Stomach smooth muscle (tissue), 2 donors: ENCODE measurements around the gene TSR3.

ENCODE experiments used
- H3K27ac ChIP-seq: one replicate; pipeline ENCODE4 v1.7.0; 2013; ENCODE audit warnings: mild to moderate bottlenecking, low read length, inconsistent platforms
- H3K27me3 ChIP-seq, 2 donors: one replicate each; pipeline ENCODE4 v1.7.0; 2013; ENCODE audit warnings: low read length in 2 of 2; ENCODE audit not compliant: insufficient read depth in 2 of 2, control insufficient read depth in 1 of 2
- H3K36me3 ChIP-seq, 2 donors: one replicate each; pipeline ENCODE4 v1.7.0; 2013; ENCODE audit warnings: low read length in 2 of 2; ENCODE audit not compliant: control insufficient read depth in 2 of 2, insufficient read depth in 2 of 2
- H3K4me1 ChIP-seq: one replicate; pipeline ENCODE4 v1.7.0; 2013; ENCODE audit warnings: low read length; ENCODE audit not compliant: control insufficient read depth, insufficient read depth
- H3K4me3 ChIP-seq, 2 donors: one replicate each; pipeline ENCODE4 v1.7.0; 2013; ENCODE audit warnings: low read length in 2 of 2
- H3K9ac ChIP-seq, 2 donors: one replicate each; pipeline ENCODE4 v1.7.0; 2013; ENCODE audit warnings: low read length in 2 of 2, mild to moderate bottlenecking in 1 of 2
- H3K9me3 ChIP-seq, 2 donors: one replicate each; pipeline ENCODE4 v1.7.0; 2013; ENCODE audit warnings: low read length in 2 of 2; ENCODE audit not compliant: control insufficient read depth in 2 of 2
- donor health status: healthy.
- donor health status: Pancreatic carcinoma.

The TSR3 gene

GRCh38 chr16:1343428-1344242 is 8.0 kb downstream of the TSR3 start:
- peaks cover 11% of the 10 kb centered on the region for H3K4me1 ChIP-seq
- no peaks in the 10 kb centered on the region for H3K36me3 ChIP-seq
- H3K9ac ChIP-seq = no peak overlapping the region
- H3K4me3 ChIP-seq = no peak overlapping the region
- H3K9me3 ChIP-seq = no peaks in the 10 kb centered on the region
- no peak overlapping the region for H3K27ac ChIP-seq
- H3K27me3 ChIP-seq = peaks cover 0 to 2% of the 10 kb centered on the region in 2 donors

- no peak overlapping the region for H3K4me3 ChIP-seq
- H3K27ac ChIP-seq = no peak overlapping the region
Measured at GRCh38 chr16:1342526-1343427, 8.9 kb downstream of the TSR3 start.

DNA sequence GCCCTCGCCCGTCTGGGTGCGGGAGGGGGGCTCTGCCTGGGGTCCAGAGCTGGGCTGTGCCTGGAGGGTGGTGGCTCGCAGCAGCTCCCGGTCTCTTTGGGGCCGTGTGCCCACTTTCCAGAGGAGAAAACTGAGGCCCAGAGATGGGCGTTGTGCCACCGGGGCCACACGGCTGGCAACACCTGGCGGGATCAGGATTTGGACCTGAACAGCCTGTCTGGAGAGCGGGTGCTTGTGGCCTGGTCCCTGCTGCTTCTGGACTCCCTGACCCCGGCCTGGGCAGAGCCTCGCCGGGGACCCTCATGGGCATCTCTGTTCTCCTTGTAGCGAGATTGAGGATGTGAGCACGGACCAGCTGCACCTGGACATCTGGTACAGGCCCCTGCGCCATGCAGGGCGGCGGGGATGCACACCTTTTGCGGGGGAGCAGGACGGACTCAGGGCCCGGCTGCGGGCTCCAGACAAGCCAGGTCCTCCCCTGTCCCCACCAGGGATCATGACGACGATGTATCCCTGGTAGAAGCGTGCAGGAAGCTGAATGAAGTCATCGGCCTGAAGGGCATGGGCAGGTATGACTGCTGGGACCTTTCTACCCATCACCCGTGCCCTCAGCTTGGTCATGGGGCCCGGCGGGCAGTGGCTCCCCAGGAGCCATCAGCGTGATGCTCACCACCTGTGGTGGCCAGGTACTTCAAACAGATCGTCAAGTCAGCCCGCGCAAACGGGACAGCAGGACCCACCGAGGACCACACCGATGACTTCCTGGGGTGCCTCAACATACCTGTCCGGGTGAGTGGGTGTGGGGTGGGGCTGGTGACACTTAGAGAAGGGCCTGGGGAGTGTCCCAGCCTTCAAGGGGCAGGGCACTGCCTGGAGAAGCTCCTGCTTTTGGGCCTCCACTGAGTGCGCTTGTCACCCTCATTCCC is 9.9 kb downstream of the TSR3 start:
- H3K27me3 ChIP-seq = peaks cover 0 to 2% of the 10 kb centered on the region in 2 donors
- no peaks in the 10 kb centered on the region for H3K9me3 ChIP-seq
- peaks cover 11% of the 10 kb centered on the region for H3K4me1 ChIP-seq
- no peak overlapping the region for H3K27ac ChIP-seq
- no peaks in the 10 kb centered on the region for H3K36me3 ChIP-seq
- H3K4me3 ChIP-seq = no peak overlapping the region
- H3K9ac ChIP-seq = no peak overlapping the region

More at GRCh38 chr16:1342526-1343427, 8.9 kb downstream of the TSR3 start:
- Histone ChIP-seq H3K9ac (no peak overlapping the region), H3K27me3 (peaks cover 0 to 2% of the 10 kb centered on the region in 2 donors), H3K4me1 (peaks cover 11% of the 10 kb centered on the region), H3K36me3 (no peaks in the 10 kb centered on the region), H3K9me3 (no peaks in the 10 kb centered on the region)

DNA sequence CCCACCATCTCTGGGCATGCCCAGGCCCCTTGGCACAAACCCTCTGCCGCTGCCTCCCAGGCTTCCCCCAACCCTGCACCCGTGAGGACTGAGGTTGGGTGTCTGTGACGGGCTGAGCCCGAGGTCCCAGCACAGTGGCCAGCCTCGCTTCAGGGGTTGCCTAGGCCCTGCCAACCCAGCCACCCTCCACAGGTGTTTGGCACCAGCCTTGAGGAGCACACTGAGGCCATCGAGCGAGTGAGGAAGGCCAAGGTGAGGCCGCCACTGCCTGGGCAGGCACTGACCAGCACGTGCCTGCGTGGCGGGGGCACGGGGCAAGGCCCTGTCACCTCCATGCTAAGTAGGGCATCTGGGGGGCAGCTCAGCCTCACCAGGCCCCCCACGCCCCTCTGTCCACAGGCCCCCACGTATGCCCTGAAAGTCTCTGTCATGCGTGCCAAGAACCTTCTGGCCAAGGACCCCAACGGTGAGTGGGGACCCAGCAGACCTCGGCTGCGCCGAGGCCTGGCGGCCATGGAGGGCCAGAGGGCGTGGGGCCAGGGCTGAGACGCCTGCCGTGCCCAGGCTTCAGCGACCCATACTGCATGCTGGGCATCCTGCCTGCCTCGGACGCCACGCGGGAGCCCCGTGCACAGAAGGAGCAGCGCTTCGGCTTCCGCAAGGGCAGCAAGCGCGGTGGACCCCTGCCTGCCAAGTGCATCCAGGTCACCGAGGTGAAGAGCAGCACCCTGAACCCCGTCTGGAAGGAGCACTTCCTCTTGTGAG is 10.8 kb downstream of the TSR3 start:
- H3K9me3 ChIP-seq = no peaks in the 10 kb centered on the region
- H3K36me3 ChIP-seq = no peaks in the 10 kb centered on the region
- H3K4me3 ChIP-seq = no peak overlapping the region
- H3K9ac ChIP-seq = no peak overlapping the region
- H3K4me1 ChIP-seq = peaks cover 11% of the 10 kb centered on the region
- H3K27me3 ChIP-seq = peaks cover 2 to 3% of the 10 kb centered on the region in 2 donors
- H3K27ac ChIP-seq = no peak overlapping the region

GRCh38 chr16:1338855-1339675 is 12.6 kb downstream of the TSR3 start:
- H3K36me3 ChIP-seq = no peaks in the 10 kb centered on the region
- peaks cover 14% of the 10 kb centered on the region for H3K4me1 ChIP-seq
- no peak overlapping the region for H3K9ac ChIP-seq
- no peaks in the 10 kb centered on the region for H3K9me3 ChIP-seq
- no peak overlapping the region for H3K27ac ChIP-seq
- H3K4me3 ChIP-seq = no peak overlapping the region
- peaks cover 15 to 22% of the 10 kb centered on the region in 2 donors for H3K27me3 ChIP-seq

DNA sequence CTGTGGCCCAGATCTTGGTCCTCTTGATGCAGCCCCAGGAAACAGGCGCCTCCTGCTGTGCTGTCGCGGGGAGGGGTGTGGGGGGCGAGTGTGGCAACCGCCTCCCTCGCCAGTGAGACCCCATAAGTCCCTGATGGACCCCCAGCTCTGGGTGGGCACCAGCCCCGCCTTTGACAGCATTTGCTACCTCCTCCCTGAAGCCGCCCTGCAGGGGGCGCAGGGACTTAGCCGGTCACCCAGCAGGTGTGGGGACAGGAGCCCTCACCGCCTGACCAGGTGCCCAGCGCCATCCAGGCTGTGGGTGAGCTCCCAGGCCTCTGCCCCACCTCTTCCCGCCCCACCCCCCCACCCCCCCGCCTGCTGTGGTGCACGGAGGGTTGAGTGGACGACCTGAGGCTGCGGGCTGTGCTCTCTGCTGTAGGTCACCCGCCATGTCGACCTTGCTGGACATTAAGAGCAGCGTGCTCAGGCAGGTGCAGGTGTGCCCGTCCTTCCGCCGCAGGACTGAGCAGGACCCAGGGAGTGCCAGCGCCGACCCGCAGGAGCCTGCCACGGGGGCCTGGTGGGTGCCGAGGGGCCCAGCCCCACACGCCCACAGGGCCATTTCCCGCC is 13.5 kb downstream of the TSR3 start:
- H3K4me3 ChIP-seq = no peak overlapping the region
- H3K9me3 ChIP-seq = no peaks in the 10 kb centered on the region
- H3K9ac ChIP-seq = no peak overlapping the region

GRCh38 chr16:1337486-1337885 is 14.2 kb downstream of the TSR3 start:
- H3K27ac ChIP-seq = no peak overlapping the region
- H3K4me3 ChIP-seq = no peak overlapping the region
- no peaks in the 10 kb centered on the region for H3K36me3 ChIP-seq
- H3K9me3 ChIP-seq = no peaks in the 10 kb centered on the region
- peaks cover 18% of the 10 kb centered on the region for H3K4me1 ChIP-seq
- peaks cover 18 to 36% of the 10 kb centered on the region in 2 donors for H3K27me3 ChIP-seq
- no peak overlapping the region for H3K9ac ChIP-seq

More for the DNA sequence above, 13.5 kb downstream of the TSR3 start:
- Histone ChIP-seq H3K27me3 (peaks cover 16 to 29% of the 10 kb centered on the region in 2 donors), H3K27ac (no peak overlapping the region), H3K4me1 (peaks cover 19% of the 10 kb centered on the region), H3K36me3 (no peaks in the 10 kb centered on the region)

DNA sequence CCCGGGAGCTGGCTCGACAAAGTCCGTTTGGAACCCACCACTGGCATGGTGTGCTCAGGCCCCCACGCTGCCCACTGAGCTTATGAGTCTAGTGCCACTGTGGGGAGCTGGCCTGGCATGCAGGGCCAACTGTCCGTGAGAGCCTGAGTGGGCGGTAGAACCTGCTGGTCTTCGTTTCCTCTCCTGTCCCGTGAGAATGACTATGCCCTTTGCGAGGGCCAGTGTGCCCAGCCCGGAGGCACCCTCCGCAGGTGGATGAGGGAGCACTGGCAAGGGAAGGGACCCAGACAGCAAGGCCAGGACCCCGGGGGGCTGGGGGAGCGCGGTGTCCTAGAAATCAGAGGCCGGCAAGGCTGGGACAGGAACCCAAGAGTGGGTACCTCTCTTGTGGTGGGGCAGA is 15.1 kb downstream of the TSR3 start:
- H3K9me3 ChIP-seq = no peaks in the 10 kb centered on the region
- peaks cover 21% of the 10 kb centered on the region for H3K4me1 ChIP-seq
- no peak overlapping the region for H3K4me3 ChIP-seq
- no peak overlapping the region for H3K27ac ChIP-seq
- H3K36me3 ChIP-seq = no peaks in the 10 kb centered on the region
- H3K27me3 ChIP-seq = peaks cover 21 to 45% of the 10 kb centered on the region in 2 donors
- no peak overlapping the region for H3K9ac ChIP-seq

DNA sequence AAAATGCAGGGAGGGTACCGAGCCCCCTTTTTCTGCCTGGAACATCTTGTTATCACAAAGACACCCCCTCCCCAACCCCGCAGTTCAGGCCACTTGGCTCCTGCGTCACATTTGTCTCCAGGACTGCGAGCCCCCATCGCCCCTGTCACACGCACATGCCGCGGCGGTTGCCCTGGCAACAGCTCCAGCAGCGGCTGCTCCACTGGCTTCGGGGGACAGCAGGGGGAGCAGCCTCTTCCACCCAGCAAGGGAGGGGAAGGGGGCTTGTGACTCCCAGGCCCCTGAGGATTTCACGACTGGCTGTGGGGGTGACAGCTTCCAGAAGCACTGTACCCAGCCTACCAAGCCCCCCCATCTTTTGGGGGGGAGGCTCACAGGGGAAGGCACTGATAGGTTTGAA is 15.7 kb downstream of the TSR3 start:
- no peak overlapping the region for H3K27ac ChIP-seq
- H3K4me3 ChIP-seq = no peak overlapping the region
- H3K4me1 ChIP-seq = peaks cover 24% of the 10 kb centered on the region
- no peaks in the 10 kb centered on the region for H3K9me3 ChIP-seq
- H3K36me3 ChIP-seq = no peaks in the 10 kb centered on the region
- peaks cover 24 to 49% of the 10 kb centered on the region in 2 donors for H3K27me3 ChIP-seq
- no peak overlapping the region for H3K9ac ChIP-seq
